Uterus (tissue), 2 donors: ENCODE data around the gene SLC22A16.
"Not testable (repeated sequence)": the region's sequence is repeated elsewhere in the genome, so short reads cannot be mapped to it uniquely, and the experiment has no call there.

ENCODE experiments used
- CTCF ChIP-seq, 4 experiments: fragments of 200-600 bp in 2 of 4; fragments of 450-650 bp in 2 of 4; sonication (generic) in 2 of 4; IDR thresholded peaks; one replicate each; pipeline ENCODE4 v1.5.1; 2016 to 2019; ENCODE audit warnings: antibody characterized with exemption in 4 of 4, mild to moderate bottlenecking in 2 of 4, moderate library complexity in 1 of 4
- POLR2A ChIP-seq, 2 donors: fragments of 450-650 bp; IDR thresholded peaks; one replicate each; pipeline ENCODE4 v1.6.1; 2016; ENCODE audit warnings: antibody characterized with exemption in 2 of 2, mild to moderate bottlenecking in 1 of 2, moderate library complexity in 1 of 2

- not testable (repeated sequence) for TF ChIP-seq CTCF, POLR2A (IDR thresholded peaks at IDR 0.05)
Measured at GRCh38 chr6:110457567-110458175, 18.7 kb downstream of the SLC22A16 start.
